CD8-positive, alpha-beta memory T cell (primary cell): ENCODE data around the gene DZIP3. TPM values are rescaled to one million over a fixed set of nuclear protein-coding genes. Genes with fewer than 3 reads are reported as not detected.

Experiments
- CTCF ChIA-PET: fragments of 350-600 bp; sonication (Branson Sonifier 250); formaldehyde crosslinking; loops from one replicate; lab custom pipeline; 2021; ENCODE audit warnings: antibody characterized with exemption; lab: Charles Lee
- POLR2A ChIA-PET: fragments of 350-600 bp; sonication (Branson Sonifier 250); formaldehyde crosslinking; loops from one replicate; lab custom pipeline; 2021; ENCODE audit warnings: antibody characterized with exemption; lab: Charles Lee
- DNase-seq, 5 donors: peaks; one replicate each; pipeline versions ENCODE4 v3.0.0 to v3.0.0-alpha.2; 2020 to 2022; ENCODE audit warnings: mixed read lengths in 1 of 5
- H3K27ac ChIP-seq: one replicate; pipeline ENCODE4 v1.7.0; 2013; ENCODE audit warnings: low read depth, mild to moderate bottlenecking, low read length, moderate library complexity
- H3K27me3 ChIP-seq: 2 replicates; pipeline ENCODE4 v1.7.0; 2013; ENCODE audit warnings: low read length, mild to moderate bottlenecking; ENCODE audit not compliant: insufficient read depth, poor library complexity, severe bottlenecking
- H3K36me3 ChIP-seq: 2 replicates; pipeline ENCODE4 v1.7.0; 2013; ENCODE audit warnings: mild to moderate bottlenecking, low read length, moderate library complexity; ENCODE audit not compliant: insufficient read depth
- H3K4me1 ChIP-seq: 2 replicates; pipeline ENCODE4 v1.7.0; 2013; ENCODE audit warnings: mild to moderate bottlenecking, low read length, moderate library complexity; ENCODE audit not compliant: insufficient read depth
- H3K4me3 ChIP-seq: 2 replicates; pipeline ENCODE4 v1.7.0; 2013; ENCODE audit warnings: mild to moderate bottlenecking, low read length
- H3K9me3 ChIP-seq: 2 replicates; pipeline ENCODE4 v1.7.0; 2013; ENCODE audit warnings: mild to moderate bottlenecking, low read length
- H3K27ac Mint-ChIP-seq, 8 donors: one replicate each; pipeline ENCODE4 v1.8.0; 2020 to 2021; ENCODE audit warnings: mixed read lengths in 8 of 8, mild to moderate bottlenecking in 6 of 8, inconsistent platforms in 3 of 8, moderate library complexity in 3 of 8
- H3K27me3 Mint-ChIP-seq, 2 donors: one replicate each; pipeline ENCODE4 v1.8.0; 2020 to 2021; ENCODE audit warnings: mixed read lengths in 2 of 2, mild to moderate bottlenecking in 1 of 2, moderate library complexity in 1 of 2
- H3K36me3 Mint-ChIP-seq, 3 donors: one replicate each; pipeline ENCODE4 v1.8.0; 2020 to 2021; ENCODE audit warnings: mixed read lengths in 3 of 3, inconsistent platforms in 1 of 3, mild to moderate bottlenecking in 1 of 3
- H3K4me1 Mint-ChIP-seq, 3 donors: one replicate each; pipeline ENCODE4 v1.8.0; 2020 to 2021; ENCODE audit warnings: mixed read lengths in 3 of 3, inconsistent platforms in 1 of 3, mild to moderate bottlenecking in 1 of 3
- H3K4me3 Mint-ChIP-seq, 7 donors: one replicate each; pipeline ENCODE4 v1.8.0; 2020 to 2021; ENCODE audit warnings: mixed read lengths in 7 of 7, mild to moderate bottlenecking in 6 of 7, moderate library complexity in 4 of 7, inconsistent platforms in 2 of 7
- H3K9me3 Mint-ChIP-seq, 5 donors: one replicate each; pipeline ENCODE4 v1.8.0; 2020 to 2022; ENCODE audit warnings: mixed read lengths in 5 of 5, mild to moderate bottlenecking in 3 of 5, moderate library complexity in 2 of 5, inconsistent platforms in 1 of 5
- polyA plus RNA-seq: library from polyadenylated mRNA; unstranded; fragments of 300-500 nt; fragmentation: Illumina TruSeq; gene quantifications from one replicate; pipeline ENCODE4 v1.2.3, GENCODE V29; 2021
- total RNA-seq, 2 experiments: library from RNA; stranded (reverse); gene quantifications; one replicate each; pipeline ENCODE4 v1.2.3, GENCODE V29; 2021

DZIP3 gene
- total and polyA plus RNA-seq, 3 experiments from 2014 or later = 8.6 to 14.3 (median 10.5) TPM

GRCh38 chr3:108736821-108737220 is 147.3 kb downstream of the DZIP3 start:
- POLR2A ChIA-PET = no interaction called here
- no peaks in the 10 kb centered on the region for H3K27me3 ChIP-seq

GRCh38 chr3:108742929-108743328 is 153.4 kb downstream of the DZIP3 start:
- Histone ChIP-seq H3K36me3 (no peaks in the 10 kb centered on the region), H3K27ac (no peak overlapping the region), H3K4me1 (no peaks in the 10 kb centered on the region), H3K4me3 (no peak overlapping the region), H3K9me3 (no peaks in the 10 kb centered on the region), H3K27me3 (no peaks in the 10 kb centered on the region)
- Mint-ChIP-seq H3K9me3 (peaks cover 0 to 9% (median 0%) of the 10 kb centered on the region in 5 donors), H3K4me3 (no peak overlapping the region), H3K27me3 (peaks cover 1 to 15% of the 10 kb centered on the region in 2 donors), H3K27ac (no peak overlapping the region), H3K4me1 (no peaks in the 10 kb centered on the region), H3K36me3 (peaks cover 0 to 13% (median 0%) of the 10 kb centered on the region in 3 donors)
- no peak for DNase-seq
- ChIA-PET CTCF (no interaction called here), POLR2A (no interaction called here)

More at GRCh38 chr3:108736821-108737220, 147.3 kb downstream of the DZIP3 start:
- no peak overlapping the region for H3K27ac ChIP-seq
- no peaks in the 10 kb centered on the region for H3K36me3 ChIP-seq
- Mint-ChIP-seq H3K27me3 (peaks cover 5 to 13% of the 10 kb centered on the region in 2 donors), H3K9me3 (no peaks in the 10 kb centered on the region), H3K27ac (no peak overlapping the region), H3K4me3 (no peak overlapping the region), H3K4me1 (no peaks in the 10 kb centered on the region), H3K36me3 (peaks cover 0 to 5% (median 0%) of the 10 kb centered on the region in 3 donors)
- no peaks in the 10 kb centered on the region for H3K4me1 ChIP-seq
- H3K4me3 ChIP-seq = no peak overlapping the region
- DNase-seq = no peak
- CTCF ChIA-PET = no interaction called here
- H3K9me3 ChIP-seq = no peaks in the 10 kb centered on the region

Other genes starting within 250 kb of the DZIP3 start
- gene MYH15, start 79.1 kb upstream of the DZIP3 start, total RNA-seq = under 1 TPM; 0.11 to 0.18 TPM
- gene MYH15, start 79.1 kb upstream of the DZIP3 start, polyA plus RNA-seq = not detected
- gene CIP2A, start 284 bp upstream of the DZIP3 start, total RNA-seq = 10 to 100 TPM; 41.7 to 42.6 TPM
- 3.5 TPM for gene CIP2A, start 284 bp upstream of the DZIP3 start, polyA plus RNA-seq
- not detected for gene RETNLB, start 167.7 kb downstream of the DZIP3 start, total RNA-seq
- not detected for gene RETNLB, start 167.7 kb downstream of the DZIP3 start, polyA plus RNA-seq
- 10 to 100 TPM; 27.2 to 29.1 TPM for gene TRAT1, start 233.1 kb downstream of the DZIP3 start, total RNA-seq
- gene TRAT1, start 233.1 kb downstream of the DZIP3 start, polyA plus RNA-seq = 120 TPM